ENCODE measurements around the gene USP9X.
A peak's percentile ranks its signal among the peaks of the same experiment; 100 is the strongest.
"Not testable (repeated sequence)": the region's sequence is repeated elsewhere in the genome, so short reads cannot be mapped to it uniquely, and the experiment has no call there.

USP9X gene

DNA sequence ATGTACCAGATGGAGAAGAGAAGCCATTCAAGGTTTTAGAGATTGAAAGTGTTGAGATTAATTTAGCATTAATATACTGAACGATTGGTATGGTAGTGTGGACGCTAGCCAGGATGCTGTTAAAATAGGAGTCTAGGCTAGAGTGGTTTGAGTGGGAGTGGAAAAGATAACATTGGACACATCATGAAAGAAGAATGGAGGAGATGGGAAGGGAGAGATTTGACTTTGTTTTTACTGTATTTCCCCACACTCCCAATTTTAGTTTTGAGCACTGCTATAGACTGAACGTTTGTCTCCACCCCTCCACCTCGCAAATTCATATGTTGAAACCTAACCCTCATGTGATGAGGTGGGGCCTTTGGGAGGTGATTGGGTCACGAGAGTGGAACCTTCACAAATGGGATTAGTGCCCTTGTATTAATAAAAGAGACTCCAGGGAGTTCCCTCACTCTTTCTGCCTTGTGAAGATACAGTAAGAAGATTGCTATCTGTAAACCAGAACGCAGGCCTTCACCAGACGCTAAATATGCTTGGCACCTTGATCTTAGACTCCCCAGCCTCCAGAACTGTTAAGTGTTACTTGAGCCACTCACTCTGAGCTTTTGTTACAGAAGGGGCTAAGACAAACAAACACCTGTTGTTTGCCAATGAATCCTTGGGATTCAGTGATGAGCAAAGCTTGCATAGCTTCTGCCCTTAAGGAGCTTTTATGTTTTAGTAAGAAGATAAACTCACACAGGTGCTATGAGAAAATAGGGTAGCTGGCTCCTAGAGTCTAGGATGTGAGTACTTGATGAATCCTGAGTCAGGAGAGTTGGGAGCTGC lies 25.8 kb downstream of the USP9X start:
- no peak for DNase-seq (ENCODE audit: low spot score)
- TF ChIP-seq CTCF (IDR thresholded peaks at IDR 0.05; ENCODE audit: extremely low read depth, missing control alignments), result no peak

GRCh38 chrX:41115104-41115425 lies 29.8 kb downstream of the USP9X start:
- DNase-seq (ENCODE audit: low spot score), result not testable (repeated sequence)
- peak; percentile 4 for TF ChIP-seq CTCF (IDR thresholded peaks at IDR 0.05; ENCODE audit: extremely low read depth, missing control alignments)

- peak; percentile 24 for DNase-seq (ENCODE audit: low spot score)
- TF ChIP-seq CTCF (IDR thresholded peaks at IDR 0.05; ENCODE audit: extremely low read depth, missing control alignments), result no peak
These were observed 31.7 kb downstream of the USP9X start for GRCh38 chrX:41116948-41117347.

DNA sequence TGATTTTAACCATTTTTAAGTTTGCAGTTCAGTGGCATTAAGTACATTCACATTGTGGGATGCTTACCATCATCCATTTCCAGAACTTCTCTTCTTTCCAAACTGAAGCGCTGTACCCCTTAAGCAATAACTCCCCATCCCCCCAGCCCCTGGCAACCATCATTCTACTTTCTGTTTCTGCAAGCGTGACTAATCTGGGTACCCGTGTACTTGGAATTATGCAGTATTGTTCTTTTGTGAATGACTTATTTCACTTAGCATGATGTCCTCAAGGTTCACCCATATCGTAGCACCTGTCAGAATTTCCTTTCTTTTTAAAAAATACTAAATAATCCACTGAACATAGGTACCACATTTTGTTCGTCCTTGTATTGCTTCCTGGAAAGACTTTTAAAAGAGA lies 32.9 kb downstream of the USP9X start:
- no peak for TF ChIP-seq CTCF (IDR thresholded peaks at IDR 0.05; ENCODE audit: extremely low read depth, missing control alignments)
- DNase-seq (ENCODE audit: low spot score), result no peak

DNA sequence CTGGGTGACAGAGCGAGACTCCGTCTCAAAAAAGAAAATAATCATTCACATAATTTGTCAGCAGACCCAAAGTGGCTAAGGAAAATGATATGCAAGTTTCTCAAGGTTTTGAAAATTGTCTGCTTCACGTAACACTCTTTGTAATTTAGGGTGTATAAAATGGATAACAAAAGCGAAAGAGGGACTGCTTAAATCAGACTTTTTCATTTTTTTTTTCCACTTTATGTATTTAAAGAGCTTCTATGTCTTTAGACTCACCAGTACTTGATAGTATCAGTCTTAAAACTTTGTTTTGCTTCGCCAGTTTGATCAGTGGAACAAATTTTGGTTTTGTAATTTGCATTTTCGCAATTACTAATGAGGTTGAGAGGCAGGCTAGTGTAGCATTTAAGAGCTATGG lies 34.6 kb downstream of the USP9X start:
- no peak for DNase-seq (ENCODE audit: low spot score)
- TF ChIP-seq CTCF (IDR thresholded peaks at IDR 0.05; ENCODE audit: extremely low read depth, missing control alignments), result no peak

- no peak for DNase-seq (ENCODE audit: low spot score)
- TF ChIP-seq CTCF (IDR thresholded peaks at IDR 0.05; ENCODE audit: extremely low read depth, missing control alignments), result no peak
These were observed 36.5 kb downstream of the USP9X start for GRCh38 chrX:41121766-41122165.

DNA sequence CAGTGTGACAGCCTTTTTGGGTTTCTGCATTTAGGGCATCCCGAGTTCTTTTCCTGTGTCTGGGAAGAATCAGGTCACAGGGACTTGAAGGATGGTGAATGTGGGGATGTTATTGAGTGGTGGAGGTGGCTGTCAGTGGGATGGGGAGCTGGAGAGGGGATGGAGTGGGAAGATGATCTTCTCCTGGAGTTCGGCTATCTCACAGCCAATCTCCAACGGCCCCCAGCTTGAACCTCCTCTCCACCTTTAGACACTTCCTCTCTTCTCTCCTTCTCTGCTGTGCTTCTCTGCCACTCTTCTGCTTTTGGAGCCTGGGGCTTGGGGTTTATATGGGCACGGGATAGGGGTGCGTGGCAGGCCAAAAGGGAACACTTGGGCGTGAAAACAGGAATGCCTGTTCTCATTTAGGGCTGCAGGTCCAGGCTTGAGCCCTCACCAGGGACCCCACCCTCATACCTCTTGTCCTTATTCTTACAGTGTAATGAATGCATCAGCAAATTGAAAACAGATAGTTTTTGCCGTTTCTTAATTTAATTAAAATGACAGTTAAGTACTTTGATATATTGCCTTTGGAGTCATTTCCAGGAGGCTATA lies 37.5 kb downstream of the USP9X start:
- DNase-seq (ENCODE audit: low spot score), result no peak
- no peak for TF ChIP-seq CTCF (IDR thresholded peaks at IDR 0.05; ENCODE audit: extremely low read depth, missing control alignments)
